G401.6 (cell line): ENCODE results near the gene AGT.
"Not testable (repeated sequence)": the region's sequence is repeated elsewhere in the genome, so short reads cannot be mapped to it uniquely, and the experiment has no call there.

Experiments used
- FAIRE-seq: peaks from 2 replicates; lab custom pipeline; 2012; peaks lifted over from hg19 to GRCh38; lab: Jason Lieb, UNC

AGT gene

DNA sequence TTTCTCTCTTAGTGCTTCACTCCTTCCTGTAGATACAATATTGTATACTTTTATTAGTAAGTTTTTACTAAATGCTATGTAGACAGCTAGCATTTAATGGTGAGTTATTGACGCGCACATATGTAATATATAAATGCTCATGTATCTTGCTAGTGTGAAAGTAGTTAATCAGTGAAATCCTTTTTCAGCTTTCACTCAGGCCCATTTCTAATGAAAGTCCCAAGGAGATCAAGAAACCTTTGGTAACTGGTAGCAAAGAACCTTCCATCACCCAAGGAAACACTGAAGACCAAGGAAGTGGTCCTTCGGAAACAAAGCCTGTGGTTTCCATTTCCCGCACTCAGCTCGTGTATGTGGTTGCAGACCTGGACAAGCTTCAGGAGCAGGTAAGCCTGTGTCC, 27.2 kb downstream of the AGT start:
- FAIRE-seq, result no peak

DNA sequence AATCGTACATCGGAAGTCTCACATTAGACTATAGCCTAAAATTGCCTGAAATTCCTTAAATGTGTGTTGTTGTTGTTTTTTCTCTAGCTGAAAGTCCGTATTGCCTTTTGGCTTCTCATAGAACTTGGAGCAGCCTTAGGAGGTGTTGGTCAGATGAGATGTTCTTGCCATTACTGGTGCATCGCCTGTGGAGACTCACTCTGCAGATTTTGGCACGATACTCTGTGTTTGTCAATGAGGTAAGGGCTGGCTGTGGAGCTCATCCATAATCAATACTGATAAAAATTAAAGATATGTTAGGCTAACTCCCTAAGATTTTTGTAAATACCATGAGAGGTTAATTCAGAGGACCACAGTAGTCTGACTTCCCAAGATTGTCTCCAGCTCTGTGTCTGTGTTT, 28.9 kb downstream of the AGT start:
- no peak for FAIRE-seq

- FAIRE-seq, result no peak
Measured at GRCh38 chr1:230684146-230684545, 29.8 kb downstream of the AGT start.

DNA sequence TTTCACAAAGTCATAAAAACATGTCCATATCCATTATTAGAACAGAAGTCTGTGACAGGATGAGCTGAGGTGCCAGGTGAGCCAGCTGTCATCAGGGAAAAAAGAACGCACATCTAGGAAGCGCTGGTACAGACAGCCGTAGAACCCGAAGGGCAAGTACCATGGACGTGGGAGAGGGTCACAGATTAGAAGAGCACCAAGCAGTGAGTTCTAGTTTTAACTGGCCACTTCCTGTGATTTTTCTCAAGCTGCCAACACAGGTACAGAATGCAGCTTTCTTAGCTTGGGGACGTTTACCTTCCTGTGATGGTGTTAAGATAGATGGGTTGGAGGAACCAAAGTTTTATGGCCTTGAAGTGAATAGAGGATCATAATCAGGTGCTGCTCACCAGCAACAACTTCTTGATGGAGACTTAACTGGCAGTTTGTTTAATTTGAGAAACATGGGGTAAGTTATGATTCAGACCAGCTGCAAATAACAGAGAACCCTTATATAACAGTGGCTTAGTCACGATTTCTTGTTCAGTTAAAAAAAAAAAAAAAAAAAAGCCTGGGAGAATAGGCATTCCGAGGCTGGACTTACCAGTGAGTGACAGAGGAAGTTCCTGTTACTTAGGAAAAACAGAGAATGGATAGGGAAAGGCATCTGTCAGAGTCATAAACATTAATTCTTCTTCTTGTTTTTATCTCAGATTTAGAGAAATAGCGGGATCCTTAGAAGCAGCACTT, 30.9 kb downstream of the AGT start:
- FAIRE-seq, result no peak

DNA sequence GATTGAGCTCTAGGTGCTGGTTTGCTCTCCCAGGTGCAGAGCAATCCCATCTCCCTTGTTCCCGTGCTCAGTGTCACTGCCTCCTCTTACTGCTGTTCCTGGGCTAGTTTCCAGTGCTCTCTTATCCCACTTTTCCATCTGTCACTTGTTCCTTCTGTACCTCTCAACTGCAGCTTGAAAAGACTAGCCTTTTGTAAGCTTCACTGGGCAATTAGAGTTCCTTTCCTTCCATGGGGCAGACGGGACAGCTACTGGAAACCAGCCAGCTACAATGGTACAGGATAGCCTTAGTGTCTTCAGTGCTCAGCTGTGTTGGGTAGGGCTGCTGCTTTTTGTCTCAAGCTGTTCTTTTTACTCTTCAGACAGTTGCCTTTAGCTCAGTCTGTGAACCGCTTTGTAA, 31.6 kb downstream of the AGT start:
- FAIRE-seq, result no peak

DNA sequence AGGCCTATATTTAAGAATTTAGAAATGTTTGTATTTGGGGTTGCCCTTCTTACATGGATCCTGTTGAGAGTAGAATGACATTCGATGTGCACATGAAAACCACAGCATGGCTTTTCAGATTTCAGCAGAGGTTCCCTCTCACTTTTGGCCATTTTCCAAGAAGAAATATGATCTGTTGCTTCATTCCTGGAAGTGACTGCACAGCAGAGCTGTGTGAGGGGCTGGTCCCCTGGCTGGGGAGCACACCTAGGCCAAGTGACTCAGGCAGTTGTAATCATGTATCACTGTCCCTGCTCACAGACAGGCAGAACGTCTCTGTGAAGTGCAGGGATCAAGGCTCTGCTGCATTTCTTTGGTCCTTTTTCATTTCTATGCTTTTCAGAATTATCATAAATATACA, 32.3 kb downstream of the AGT start:
- no peak for FAIRE-seq

DNA sequence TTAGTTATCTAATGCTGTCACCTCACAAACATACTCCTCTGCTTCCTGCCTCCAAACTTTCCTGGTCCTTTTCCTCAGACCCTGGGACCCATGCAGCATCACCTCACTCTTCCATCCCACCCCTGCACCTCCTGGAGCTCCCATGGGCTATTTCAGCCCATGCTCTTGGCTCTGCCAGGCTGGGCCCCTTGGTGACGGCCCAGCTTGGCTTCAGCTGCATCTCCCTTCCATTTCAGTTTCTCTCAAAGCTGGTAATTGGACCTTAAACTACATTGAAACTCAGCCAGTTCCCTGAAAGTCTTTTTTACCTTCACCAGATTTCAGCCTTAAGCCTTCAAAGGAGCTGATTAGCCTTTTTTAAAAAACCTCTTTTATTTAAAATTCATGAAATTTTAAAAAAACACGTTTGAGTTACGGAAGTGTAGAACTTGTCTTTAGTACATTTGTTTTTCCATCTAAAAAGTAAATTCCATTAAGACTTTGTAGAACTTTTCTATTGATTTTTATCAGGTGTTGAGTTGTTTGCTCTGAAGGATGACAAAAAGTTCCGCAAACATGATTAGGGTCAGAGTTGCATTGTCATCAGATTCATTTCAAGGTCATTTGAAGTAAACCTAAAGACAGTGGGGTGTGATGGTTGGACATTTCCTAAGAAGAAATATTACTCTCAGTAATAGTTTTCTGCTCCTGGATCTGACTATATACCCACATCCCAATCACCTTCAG, 33.5 kb downstream of the AGT start:
- no peak for FAIRE-seq

- no peak for FAIRE-seq
Measured at GRCh38 chr1:230679825-230680224, 34.1 kb downstream of the AGT start.

DNA sequence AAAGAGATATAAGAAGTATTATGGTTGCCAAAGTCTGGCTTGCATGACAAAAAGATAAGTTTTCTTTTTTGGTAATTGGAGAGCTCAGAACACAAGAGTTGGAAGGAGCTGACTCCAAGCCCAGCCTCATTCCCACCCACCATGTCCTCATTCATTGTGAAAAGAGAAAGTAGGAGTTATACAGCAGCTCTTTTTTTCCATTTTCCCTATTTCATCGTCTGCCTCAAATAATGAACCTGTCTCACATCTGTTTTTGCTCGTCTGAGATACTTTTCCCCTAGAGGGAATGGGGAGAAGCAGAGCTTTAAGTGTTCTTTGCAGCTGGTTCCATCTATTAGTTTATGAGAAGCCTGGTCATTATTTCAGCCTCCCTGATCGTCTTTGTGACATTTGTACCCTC, 34.7 kb downstream of the AGT start:
- FAIRE-seq, result no peak

DNA sequence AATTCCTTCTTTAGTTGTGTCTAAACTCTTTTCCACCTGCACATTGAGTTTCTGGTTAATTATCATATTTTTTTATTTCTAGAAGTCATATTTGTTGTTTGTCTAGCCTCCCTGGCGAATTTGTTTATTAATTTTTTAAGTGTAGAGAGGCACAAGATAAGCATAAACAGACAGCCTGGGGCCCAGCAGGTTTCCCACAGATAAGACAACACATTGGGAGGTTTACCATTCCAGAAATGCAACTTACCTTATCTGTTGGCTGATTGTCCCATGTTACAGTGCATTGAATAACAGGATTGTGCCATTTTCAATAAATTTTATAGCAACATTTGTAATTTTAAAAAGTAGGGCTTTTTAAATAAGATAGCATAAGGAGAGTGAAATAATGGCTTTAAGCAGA, 36.7 kb downstream of the AGT start:
- FAIRE-seq, result no peak

- FAIRE-seq, result no peak
Measured at GRCh38 chr1:230674581-230674980, 39.3 kb downstream of the AGT start.

DNA sequence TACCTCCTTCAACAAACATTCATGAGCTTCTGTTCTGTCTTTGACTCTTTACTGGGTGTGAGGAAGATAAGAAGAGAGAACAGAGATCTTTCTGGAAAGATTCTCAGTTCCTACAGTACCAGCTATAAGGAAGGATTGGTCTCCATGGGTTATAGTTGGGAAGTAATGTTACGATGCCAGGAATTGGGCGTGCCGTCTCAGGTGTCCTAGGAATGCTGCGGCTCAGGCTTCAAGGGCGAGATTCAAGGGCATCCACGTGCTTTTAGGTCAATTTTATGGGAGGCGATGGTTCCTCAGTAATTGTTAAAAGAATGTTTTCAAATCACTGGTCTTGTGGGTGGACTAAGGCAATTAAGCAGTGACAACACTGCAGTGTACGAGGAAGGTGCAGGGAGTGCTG, 44.4 kb downstream of the AGT start:
- no peak for FAIRE-seq

DNA sequence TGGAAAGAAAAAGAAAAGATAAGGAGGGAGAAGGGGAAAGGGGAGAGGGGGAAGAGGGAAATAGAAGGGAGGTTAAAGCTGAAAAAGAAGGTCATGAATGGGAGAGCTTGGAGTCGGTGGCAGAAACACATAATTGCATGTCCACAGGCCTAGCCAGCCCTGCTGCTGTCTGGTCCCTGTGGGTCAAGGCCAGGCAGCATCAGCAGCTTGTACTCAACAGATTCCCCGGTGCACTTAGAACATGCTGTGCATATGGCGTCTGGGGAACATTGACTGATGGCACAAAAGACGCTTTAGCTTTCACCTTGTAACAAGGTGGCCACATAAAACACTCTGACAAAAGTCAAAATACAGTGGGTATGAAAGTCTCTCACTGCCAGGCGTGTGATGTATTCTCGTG, 45.7 kb downstream of the AGT start:
- FAIRE-seq, result no peak

DNA sequence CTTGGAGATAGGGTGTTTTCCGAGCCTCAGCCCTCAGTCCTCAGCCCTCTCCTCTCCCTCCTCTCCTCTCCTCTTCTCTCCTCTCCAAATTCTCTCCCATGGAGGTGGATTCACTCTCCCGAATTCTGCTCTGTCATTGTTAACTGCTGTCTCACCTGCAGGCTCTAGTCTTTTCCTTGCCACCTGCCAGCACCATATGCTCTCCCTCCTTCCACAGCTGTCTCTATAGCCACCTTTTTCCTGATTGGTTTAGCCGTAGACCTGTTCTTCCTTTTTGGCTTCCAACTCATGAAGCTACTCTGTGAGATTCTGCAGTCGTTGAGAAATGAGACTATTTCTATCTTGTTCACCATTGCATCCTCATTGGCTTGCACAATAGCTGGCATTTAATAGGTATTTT, 51.9 kb downstream of the AGT start:
- no peak for FAIRE-seq

DNA sequence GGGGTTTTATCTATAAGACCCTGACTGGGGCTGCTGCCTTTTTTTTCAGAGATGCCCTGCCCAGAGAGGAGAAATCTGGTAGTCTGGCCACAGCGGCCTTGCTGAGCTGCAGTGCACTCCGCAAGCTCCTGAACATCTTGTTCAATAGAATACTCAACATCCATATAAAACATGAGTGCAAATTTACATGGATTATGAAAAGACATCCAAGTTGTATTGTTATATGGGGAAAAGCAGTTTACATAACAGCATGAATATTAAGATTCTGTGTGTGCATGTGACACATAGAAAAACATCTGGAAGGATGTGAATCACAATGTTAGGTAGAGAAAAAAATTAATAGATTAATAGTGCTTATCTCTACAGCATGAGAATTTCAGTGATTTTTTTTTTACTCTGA, 55.2 kb downstream of the AGT start:
- no peak for FAIRE-seq

- FAIRE-seq, result not testable (repeated sequence)
Measured at GRCh38 chr1:230658103-230658502, 55.8 kb downstream of the AGT start.

GRCh38 chr1:230656719-230657118, 57.2 kb downstream of the AGT start:
- not testable (repeated sequence) for FAIRE-seq
